GM21515 (cell line): ENCODE results near the gene CACNG4.
"Not testable (repeated sequence)": the region's sequence is repeated elsewhere in the genome, so short reads cannot be mapped to it uniquely, and the experiment has no call there.

Experiments
- ATAC-seq: cut with Tn5 transposase; IDR thresholded peaks from one replicate; pipeline ENCODE4 v1.9.1; 2021; ENCODE audit not compliant: unreplicated experiment

The CACNG4 gene

GRCh38 chr17:67041119-67041518 lies 76.6 kb downstream of the CACNG4 start:
- not testable (repeated sequence) for ATAC-seq

- no peak for ATAC-seq
Measured at GRCh38 chr17:67041531-67041930, 77.0 kb downstream of the CACNG4 start.

GRCh38 chr17:67041941-67042899 lies 77.7 kb downstream of the CACNG4 start:
- no peak for ATAC-seq

- ATAC-seq, result no peak
Measured at GRCh38 chr17:67043283-67043682, 78.8 kb downstream of the CACNG4 start.

- no peak for ATAC-seq
Measured at GRCh38 chr17:67044016-67044772, 79.7 kb downstream of the CACNG4 start, which contains the start of gene CACNG1. CACNG1 (plus strand) TSS chr17:67044554; CDS start chr17:67044661, 107 bp downstream.

- no peak for ATAC-seq
Measured at GRCh38 chr17:67044940-67045339, 80.4 kb downstream of the CACNG4 start.

GRCh38 chr17:67046398-67046797 lies 81.9 kb downstream of the CACNG4 start:
- ATAC-seq, result no peak

GRCh38 chr17:67047382-67047781 lies 82.9 kb downstream of the CACNG4 start:
- ATAC-seq, result no peak

GRCh38 chr17:67049025-67049739 lies 84.7 kb downstream of the CACNG4 start:
- no peak for ATAC-seq

GRCh38 chr17:67050066-67050465 lies 85.6 kb downstream of the CACNG4 start:
- ATAC-seq, result no peak

GRCh38 chr17:67050471-67051154 lies 86.1 kb downstream of the CACNG4 start:
- no peak for ATAC-seq

- no peak for ATAC-seq
Measured at GRCh38 chr17:67051155-67051538, 86.6 kb downstream of the CACNG4 start.

GRCh38 chr17:67051837-67052236 lies 87.3 kb downstream of the CACNG4 start:
- ATAC-seq, result no peak

GRCh38 chr17:67052720-67053437 lies 88.4 kb downstream of the CACNG4 start:
- ATAC-seq, result no peak

- ATAC-seq, result no peak
Measured at GRCh38 chr17:67053438-67054000, 89.0 kb downstream of the CACNG4 start.

- no peak for ATAC-seq
Measured at GRCh38 chr17:67054011-67054591, 89.6 kb downstream of the CACNG4 start.

GRCh38 chr17:67054608-67055007 lies 90.1 kb downstream of the CACNG4 start:
- no peak for ATAC-seq

- ATAC-seq, result no peak
Measured at GRCh38 chr17:67055041-67055443, 90.5 kb downstream of the CACNG4 start.
